ENCODE measurements around the gene TICRR.

GRCh38 chr15:89641053-89641452 is 65.8 kb downstream of the TICRR start:
- TF ChIP-seq CTCF (IDR thresholded peaks at IDR 0.05) = no peak
- no peak for TF ChIP-seq ZFX (IDR thresholded peaks at IDR 0.05; ENCODE audit: borderline replicate concordance)

Data from 22Rv1 (cell line).